Keratinocyte (primary cell): ENCODE data around the gene ZNF778. TPM values are rescaled to one million over a fixed set of nuclear protein-coding genes. Genes with fewer than 3 reads are reported as not detected.

Experiments used
- DNase-seq: peaks from one replicate; pipeline ENCODE4 v3.0.0-alpha.2; 2011; ENCODE audit warnings: low read depth, missing footprints, low spot score
- FAIRE-seq: peaks from 2 replicates; lab custom pipeline; 2011; peaks lifted over from hg19 to GRCh38; lab: Jason Lieb, UNC
- H2AFZ ChIP-seq: 2 replicates; pipeline ENCODE4 v1.6.0; 2012; ENCODE audit warnings: low read length, control low read depth, inconsistent platforms; ENCODE audit not compliant: control insufficient read depth
- H3K27ac ChIP-seq: 2 replicates; pipeline ENCODE4 v1.5.1; 2011; ENCODE audit warnings: low read length; ENCODE audit not compliant: control insufficient read depth, insufficient read depth
- H3K27me3 ChIP-seq: 3 replicates; pipeline ENCODE4 v1.6.0; 2011; ENCODE audit warnings: low read length; ENCODE audit not compliant: control insufficient read depth, insufficient read depth; ENCODE audit errors: extremely low read depth
- H3K36me3 ChIP-seq, 2 experiments: 2 replicates in 1 of 2; 3 replicates in 1 of 2; pipeline ENCODE4 v1.5.1; 2011; ENCODE audit warnings: low read length in 2 of 2, mild to moderate bottlenecking in 1 of 2; ENCODE audit not compliant: control insufficient read depth in 2 of 2, insufficient read depth in 2 of 2; ENCODE audit errors: extremely low read depth in 1 of 2
- H3K4me1 ChIP-seq: 3 replicates; pipeline ENCODE4 v1.5.1; 2011; ENCODE audit warnings: low read length; ENCODE audit not compliant: control insufficient read depth, insufficient read depth; ENCODE audit errors: extremely low read depth
- H3K4me2 ChIP-seq: 3 replicates; pipeline ENCODE4 v1.6.0; 2011; ENCODE audit warnings: low read depth, low read length; ENCODE audit not compliant: control insufficient read depth, insufficient read depth; ENCODE audit errors: extremely low read depth
- H3K4me3 ChIP-seq, 3 experiments: fragments of 200-600 bp in 1 of 3; sonication (generic) in 1 of 3; 2 replicates in 2 of 3; 3 replicates in 1 of 3; pipeline ENCODE4 v1.5.1; 2011 to 2016; ENCODE audit warnings: low read length in 3 of 3, mild to moderate bottlenecking in 3 of 3, control low read depth in 2 of 3, inconsistent platforms in 1 of 3, low read depth in 1 of 3, mixed read lengths in 1 of 3, mixed run types in 1 of 3, moderate library complexity in 1 of 3; ENCODE audit not compliant: control insufficient read depth in 2 of 3, insufficient read depth in 2 of 3; ENCODE audit errors: extremely low read depth in 1 of 3
- H3K79me2 ChIP-seq: 2 replicates; pipeline ENCODE4 v1.6.0; 2012; ENCODE audit warnings: low read length; ENCODE audit not compliant: control insufficient read depth, insufficient read depth
- H3K9ac ChIP-seq: 3 replicates; pipeline ENCODE4 v1.6.0; 2011; ENCODE audit warnings: low read length; ENCODE audit not compliant: control insufficient read depth, insufficient read depth; ENCODE audit errors: extremely low read depth
- H3K9me1 ChIP-seq: 3 replicates; pipeline ENCODE4 v1.6.0; 2011; ENCODE audit warnings: low read length; ENCODE audit not compliant: control insufficient read depth, insufficient read depth; ENCODE audit errors: extremely low read depth
- H3K9me3 ChIP-seq: 2 replicates; pipeline ENCODE4 v1.5.1; 2012; ENCODE audit warnings: low read depth, low read length; ENCODE audit not compliant: control insufficient read depth
- H4K20me1 ChIP-seq: 3 replicates; pipeline ENCODE4 v1.6.0; 2011; ENCODE audit warnings: low read length; ENCODE audit not compliant: control insufficient read depth, insufficient read depth; ENCODE audit errors: extremely low read depth
- EZH2 ChIP-seq: IDR thresholded peaks from one replicate; pipeline ENCODE4 v1.6.1; 2012; ENCODE audit warnings: inconsistent platforms, mild to moderate bottlenecking, low read length, moderate library complexity
- dilution Hi-C: fragments of 300-500 bp; cut with MboI; formaldehyde crosslinking; loops from one replicate; pipeline ENCODE4 v1.7.0; 2020; ENCODE audit warnings: low sequenced_read_pairs; ENCODE audit not compliant: extremely low pct_ligation_motif_present
- polyA plus RNA-seq, 5 experiments: library from polyadenylated mRNA; depleted of rRNA in 3 of 5; stranded (reverse) in 3 of 5; stranded (forward) in 1 of 5; unstranded in 1 of 5; fragments of >200 nt; gene quantifications; 1 replicate in 1 of 5; 2 replicates in 3 of 5; 3 replicates in 1 of 5; pipeline versions ENCODE4 v1.2.1 to v1.2.3, GENCODE V29; 2011 to 2012; ENCODE audit warnings: missing spikeins in 2 of 5, low read depth in 1 of 5, low replicate concordance in 1 of 5
- TF ChIP-seq, protein P1 (sequence below), 3 experiments: IDR thresholded peaks in 1 of 3; conservative IDR thresholded peaks in 1 of 3; optimal IDR thresholded peaks in 1 of 3; 2 replicates in 2 of 3; 3 replicates in 1 of 3; pipeline versions ENCODE3 to v1.5.1; 2011; ENCODE audit warnings: low read length in 3 of 3, mild to moderate bottlenecking in 3 of 3, moderate library complexity in 2 of 3, control low read depth in 1 of 3, inconsistent platforms in 1 of 3; ENCODE audit not compliant: insufficient read depth in 2 of 3; ENCODE audit errors: extremely low read depth in 1 of 3

ZNF778 gene
- polyA plus RNA-seq, 1 donor (not counting 4 experiments of a cell fraction or from before 2014, with no cell fraction given) = 6.2 TPM

DNA sequence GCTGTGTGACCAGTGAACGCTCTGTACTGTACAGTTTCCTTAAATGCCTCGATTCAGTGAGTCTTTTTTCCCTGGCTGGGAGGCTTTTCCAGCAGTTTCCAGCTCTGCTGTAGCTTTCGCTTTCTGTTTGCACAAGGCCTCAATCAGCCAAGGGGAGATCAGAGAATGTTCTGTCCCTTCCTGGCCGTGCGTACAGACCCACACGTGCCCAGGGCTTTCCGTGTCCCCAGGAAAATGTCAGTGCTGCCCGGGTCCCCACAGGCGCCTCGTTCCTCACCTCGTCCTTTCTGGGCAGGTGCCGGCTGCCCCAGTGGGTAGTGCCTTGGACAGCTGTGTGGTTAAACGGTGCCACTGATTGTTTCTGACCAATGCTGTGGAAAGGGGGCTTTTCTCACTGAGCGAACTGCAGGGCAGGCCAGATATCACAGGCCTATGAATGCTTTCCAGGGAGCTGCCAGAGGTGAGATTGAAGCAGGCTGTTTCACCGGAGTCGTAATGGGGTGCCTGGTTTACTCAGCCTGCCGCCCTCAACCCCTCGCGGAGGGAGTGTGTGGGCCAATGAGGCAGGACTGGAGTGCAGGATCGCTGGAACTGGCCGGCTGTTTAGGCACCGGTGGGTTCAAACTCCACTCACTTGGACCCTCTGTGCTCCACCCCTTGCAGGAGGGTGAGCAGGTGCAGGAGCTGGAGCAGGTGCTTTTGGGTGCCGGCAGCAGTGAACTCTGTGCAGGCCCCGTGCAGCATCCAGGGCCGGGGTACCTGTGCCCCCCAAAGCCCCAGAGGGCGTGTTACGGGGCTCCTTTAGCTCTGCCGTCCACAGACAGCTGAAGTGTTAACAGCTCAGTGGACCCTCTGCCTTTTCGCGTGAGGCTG lies 44.4 kb downstream of the ZNF778 start:
- H3K4me1 ChIP-seq = peaks cover 4% of the 10 kb centered on the region
- no peaks in the 10 kb centered on the region for H3K79me2 ChIP-seq
- peaks cover 10% of the 10 kb centered on the region for H3K27me3 ChIP-seq
- H3K27ac ChIP-seq = no peak overlapping the region
- no peaks in the 10 kb centered on the region for H3K9me1 ChIP-seq
- no peak overlapping the region for H3K9ac ChIP-seq
- DNase-seq = no peak
- FAIRE-seq = no peak
- TF ChIP-seq, protein P1, sequence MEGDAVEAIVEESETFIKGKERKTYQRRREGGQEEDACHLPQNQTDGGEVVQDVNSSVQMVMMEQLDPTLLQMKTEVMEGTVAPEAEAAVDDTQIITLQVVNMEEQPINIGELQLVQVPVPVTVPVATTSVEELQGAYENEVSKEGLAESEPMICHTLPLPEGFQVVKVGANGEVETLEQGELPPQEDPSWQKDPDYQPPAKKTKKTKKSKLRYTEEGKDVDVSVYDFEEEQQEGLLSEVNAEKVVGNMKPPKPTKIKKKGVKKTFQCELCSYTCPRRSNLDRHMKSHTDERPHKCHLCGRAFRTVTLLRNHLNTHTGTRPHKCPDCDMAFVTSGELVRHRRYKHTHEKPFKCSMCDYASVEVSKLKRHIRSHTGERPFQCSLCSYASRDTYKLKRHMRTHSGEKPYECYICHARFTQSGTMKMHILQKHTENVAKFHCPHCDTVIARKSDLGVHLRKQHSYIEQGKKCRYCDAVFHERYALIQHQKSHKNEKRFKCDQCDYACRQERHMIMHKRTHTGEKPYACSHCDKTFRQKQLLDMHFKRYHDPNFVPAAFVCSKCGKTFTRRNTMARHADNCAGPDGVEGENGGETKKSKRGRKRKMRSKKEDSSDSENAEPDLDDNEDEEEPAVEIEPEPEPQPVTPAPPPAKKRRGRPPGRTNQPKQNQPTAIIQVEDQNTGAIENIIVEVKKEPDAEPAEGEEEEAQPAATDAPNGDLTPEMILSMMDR (optimal IDR thresholded peaks at IDR 0.05 in 1 of 3, IDR thresholded peaks at IDR 0.05 in 1 of 3, conservative IDR thresholded peaks at IDR 0.05 in 1 of 3; ENCODE audit: extremely low read depth in 1 of 3, insufficient read depth in 2 of 3, low read length in 3 of 3) = no peak
- TF ChIP-seq EZH2 = no peak
- H3K9me3 ChIP-seq = no peaks in the 10 kb centered on the region
- peaks cover 4 to 11% of the 10 kb centered on the region in 2 experiments for H3K36me3 ChIP-seq
- H3K4me3 ChIP-seq = no peak overlapping the region
- dilution Hi-C loops = no loop called here
- H2AFZ ChIP-seq = no peak overlapping the region
- H3K4me2 ChIP-seq = no peak overlapping the region
- no peaks in the 10 kb centered on the region for H4K20me1 ChIP-seq

DNA sequence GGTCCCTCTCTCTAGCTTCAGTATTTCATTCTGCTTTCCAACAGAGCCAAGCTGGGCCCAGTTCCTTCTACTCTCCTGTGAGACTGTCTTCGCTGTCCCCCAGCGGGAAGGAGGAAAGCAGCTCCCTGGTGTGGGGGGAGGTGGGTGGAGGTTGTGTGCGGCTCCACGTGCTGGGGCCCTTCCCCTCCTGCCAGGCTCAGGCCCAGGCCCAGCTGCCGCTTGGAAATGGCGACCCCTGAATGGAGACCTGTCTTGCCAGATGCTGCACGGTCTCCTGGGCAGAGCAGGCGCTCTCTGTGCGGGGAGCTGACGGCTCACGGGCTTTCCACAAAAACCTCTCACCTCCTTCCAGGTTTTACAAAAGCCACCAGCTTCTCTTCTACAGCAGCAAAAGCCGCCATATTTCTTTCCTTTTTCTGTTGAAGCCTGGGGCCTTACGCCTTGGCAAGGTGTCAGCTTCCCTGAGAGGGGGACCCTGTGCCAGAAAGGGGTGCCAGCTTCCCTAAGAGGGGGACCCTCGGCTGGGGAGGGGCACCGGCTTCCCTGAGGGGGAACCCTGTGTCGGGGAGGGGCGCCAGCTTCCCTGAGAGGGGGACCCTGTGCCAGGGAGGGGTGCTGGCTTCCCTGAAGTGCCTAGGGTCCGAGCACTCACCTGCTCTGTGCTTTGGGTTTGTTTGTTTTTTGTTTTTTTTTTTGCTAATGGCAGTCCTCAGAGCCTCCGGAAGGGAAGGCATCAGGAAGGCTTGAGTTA lies 47.5 kb downstream of the ZNF778 start:
- FAIRE-seq = no peak
- H3K4me3 ChIP-seq = no peak overlapping the region
- no peak overlapping the region for H2AFZ ChIP-seq
- no peak for DNase-seq
- no peak for TF ChIP-seq EZH2
- TF ChIP-seq, protein P1 (optimal IDR thresholded peaks at IDR 0.05 in 1 of 3, IDR thresholded peaks at IDR 0.05 in 1 of 3, conservative IDR thresholded peaks at IDR 0.05 in 1 of 3; ENCODE audit: extremely low read depth in 1 of 3, insufficient read depth in 2 of 3, low read length in 3 of 3) = no peak
- peaks cover 2% of the 10 kb centered on the region for H4K20me1 ChIP-seq
- dilution Hi-C loops = no loop called here
- H3K27ac ChIP-seq = no peak overlapping the region
- H3K79me2 ChIP-seq = no peaks in the 10 kb centered on the region
- H3K4me1 ChIP-seq = no peaks in the 10 kb centered on the region
- no peaks in the 10 kb centered on the region for H3K9me1 ChIP-seq
- no peak overlapping the region for H3K9ac ChIP-seq
- no peak overlapping the region for H3K4me2 ChIP-seq
- peaks cover 15 to 17% of the 10 kb centered on the region in 2 experiments for H3K36me3 ChIP-seq
- no peaks in the 10 kb centered on the region for H3K27me3 ChIP-seq
- H3K9me3 ChIP-seq = no peaks in the 10 kb centered on the region
